SIG-M5 (cell line): ENCODE measurements around the gene SEMA6B.

ENCODE experiments used
- DNase-seq: peaks from one replicate; lab custom pipeline; 2025; lab: John Stamatoyannopoulos, UW

The SEMA6B gene

DNA sequence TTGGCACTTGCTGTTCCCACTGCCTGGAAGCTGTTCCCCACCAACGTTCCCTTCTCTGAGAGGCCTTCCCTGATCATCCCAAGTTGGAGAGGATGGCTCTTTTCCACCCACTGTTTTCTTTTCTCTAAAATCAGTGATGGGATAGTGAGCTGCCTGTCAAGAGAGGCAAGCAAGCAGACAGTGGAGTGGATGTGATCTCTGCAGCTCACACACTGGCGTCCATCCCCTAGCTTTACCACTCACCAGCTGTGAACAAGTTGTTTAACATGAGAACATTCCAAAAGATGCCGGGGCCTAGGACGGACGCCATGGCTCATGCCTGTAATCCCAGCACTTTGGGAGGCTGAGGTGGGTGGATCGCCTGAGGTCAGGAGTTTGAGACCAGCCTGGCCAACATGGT lies 28.0 kb upstream of the SEMA6B start:
- no peak for DNase-seq

- DNase-seq, result no peak
These were observed 27.2 kb upstream of the SEMA6B start for GRCh38 chr19:4586691-4587090.

DNA sequence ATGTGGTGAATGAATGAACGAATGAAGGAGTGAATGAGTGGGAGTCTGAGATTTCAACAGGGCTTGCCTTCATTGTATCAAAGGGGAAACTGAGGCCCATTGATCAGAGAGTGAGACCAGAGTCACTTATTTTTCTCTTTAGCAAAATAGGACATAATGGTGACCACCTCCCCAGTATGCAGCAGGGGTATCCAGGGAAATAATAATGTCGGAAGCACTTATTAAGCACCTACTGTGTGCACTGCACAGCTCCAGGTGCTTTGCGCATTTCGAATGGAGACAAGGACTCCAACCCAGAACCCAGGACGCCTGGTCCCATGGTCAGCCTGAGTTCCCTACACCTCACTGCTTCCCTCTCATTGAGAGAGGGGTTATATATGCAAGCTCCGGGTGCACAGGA lies 26.8 kb upstream of the SEMA6B start:
- no peak for DNase-seq

GRCh38 chr19:4585556-4585955 lies 26.1 kb upstream of the SEMA6B start:
- no peak for DNase-seq

- no peak for DNase-seq
These were observed 25.4 kb upstream of the SEMA6B start for GRCh38 chr19:4584670-4585460.

- no peak for DNase-seq
These were observed 24.6 kb upstream of the SEMA6B start for GRCh38 chr19:4583961-4584669.

DNA sequence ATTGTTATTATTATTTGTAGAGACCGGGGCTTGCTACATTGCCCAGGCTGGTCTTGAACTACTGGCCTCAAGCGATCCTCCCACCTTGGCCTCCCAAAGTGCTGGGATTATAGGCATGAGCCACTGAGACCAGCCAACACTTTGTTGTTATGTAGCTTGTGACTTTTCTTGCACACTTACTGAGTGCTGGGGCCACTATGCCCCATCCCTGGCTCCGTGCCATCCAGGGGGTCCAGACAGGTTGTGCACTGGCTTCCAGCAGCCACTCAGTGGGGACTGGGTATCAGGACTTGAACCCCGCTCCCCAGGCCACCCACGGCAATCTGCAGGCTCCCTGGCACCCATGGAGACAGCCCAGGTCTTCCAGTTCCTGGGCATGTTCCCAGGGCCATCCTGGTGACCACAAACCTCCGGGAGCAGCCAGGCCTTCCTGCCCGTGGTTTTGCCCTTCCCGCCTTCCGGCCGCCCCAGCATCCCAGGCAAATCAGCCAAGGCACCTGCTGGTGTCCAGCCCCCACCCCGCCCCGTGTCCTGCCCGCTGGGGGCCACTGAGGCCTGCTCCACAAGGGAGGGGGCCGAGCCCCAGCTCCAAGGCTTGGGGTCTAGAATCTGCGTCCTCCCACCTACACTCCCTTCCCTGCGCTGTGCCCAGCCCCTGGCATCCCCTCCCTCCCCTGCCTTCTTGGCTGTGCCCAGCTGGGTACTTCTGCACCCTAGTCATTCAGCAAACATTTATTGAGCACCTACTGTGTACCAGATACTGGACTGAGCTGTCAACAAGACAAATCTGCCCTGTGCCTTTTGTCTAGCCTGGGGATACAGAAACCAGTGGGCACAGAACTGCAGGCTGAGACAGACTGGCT lies 23.7 kb upstream of the SEMA6B start:
- DNase-seq, result no peak

DNA sequence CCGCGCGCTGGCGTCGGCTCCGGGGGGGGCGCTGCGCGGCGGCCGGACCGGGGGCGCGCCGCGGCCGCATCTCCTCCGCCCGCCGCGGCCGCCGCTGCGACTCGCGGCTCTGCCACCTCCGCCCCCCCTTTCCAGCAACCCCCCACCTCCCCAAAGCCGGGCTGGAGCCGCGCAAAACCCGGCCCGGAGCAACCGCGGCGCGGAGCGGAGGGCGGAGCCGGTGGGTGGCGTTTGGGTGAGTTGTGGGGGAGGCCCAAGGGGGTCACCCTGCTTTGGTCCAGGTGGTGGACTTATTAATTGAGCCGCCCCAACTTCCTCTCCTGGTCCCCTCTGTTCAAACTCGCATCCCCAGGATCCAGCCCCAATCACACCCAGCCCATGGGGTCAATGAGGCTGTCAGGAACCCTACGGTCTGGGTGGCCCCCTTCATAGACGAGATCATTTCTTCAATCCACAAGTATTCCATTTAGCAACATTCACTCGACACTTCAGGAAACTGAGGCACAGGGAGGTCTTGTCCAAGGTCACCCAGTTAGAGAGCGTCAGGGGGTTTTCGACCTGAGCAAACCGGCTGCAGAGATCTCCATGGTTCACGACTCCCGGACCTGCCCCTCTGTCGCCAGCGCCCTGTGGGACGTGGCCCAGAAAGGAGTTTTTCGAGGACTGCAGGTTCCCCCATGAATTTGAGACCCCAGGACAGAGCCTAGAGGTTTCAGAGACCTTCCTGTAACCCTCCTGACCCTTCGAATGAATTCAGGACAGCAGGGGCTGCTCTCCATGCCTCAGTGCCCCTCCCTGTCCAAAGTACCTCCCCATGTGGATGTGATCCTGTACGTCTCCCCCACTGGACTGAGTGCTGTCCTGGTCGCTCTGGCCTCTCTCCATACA lies 22.4 kb upstream of the SEMA6B start:
- no peak for DNase-seq

DNA sequence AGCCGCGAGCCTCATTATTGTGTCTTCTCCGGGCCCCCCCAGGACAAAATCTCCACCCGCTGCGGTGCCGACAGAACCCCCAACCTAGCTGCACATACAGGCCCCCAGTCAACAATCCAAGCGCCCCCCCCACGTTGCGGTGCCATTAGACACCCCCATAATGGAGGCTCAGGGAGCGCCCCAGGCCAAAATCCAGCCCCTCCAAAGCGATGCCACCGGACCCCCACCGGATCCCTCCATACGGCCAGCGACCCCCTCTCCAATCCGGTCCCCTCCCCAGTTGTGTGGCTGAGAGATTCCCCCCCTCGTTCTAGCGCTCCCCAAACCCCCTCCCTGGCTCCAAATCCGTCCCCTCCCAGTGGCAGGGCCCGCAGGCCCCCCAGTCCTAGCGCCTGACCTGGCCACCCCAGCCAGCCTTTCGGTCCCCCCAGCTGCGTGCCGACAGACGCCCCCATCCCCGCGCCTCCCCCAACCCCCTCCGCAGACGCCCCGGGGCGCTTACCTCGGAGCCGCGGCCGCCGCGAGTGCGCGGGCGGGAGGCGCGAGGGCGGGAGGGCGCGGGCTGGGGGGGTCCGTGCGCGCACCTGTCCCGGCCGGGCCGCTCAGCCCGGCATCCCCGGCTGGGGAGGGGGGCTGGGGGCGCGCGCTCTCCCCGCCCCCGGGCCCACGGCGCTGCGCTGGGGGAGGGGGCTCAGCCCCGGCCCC lies 21.6 kb upstream of the SEMA6B start:
- DNase-seq, result no peak

DNA sequence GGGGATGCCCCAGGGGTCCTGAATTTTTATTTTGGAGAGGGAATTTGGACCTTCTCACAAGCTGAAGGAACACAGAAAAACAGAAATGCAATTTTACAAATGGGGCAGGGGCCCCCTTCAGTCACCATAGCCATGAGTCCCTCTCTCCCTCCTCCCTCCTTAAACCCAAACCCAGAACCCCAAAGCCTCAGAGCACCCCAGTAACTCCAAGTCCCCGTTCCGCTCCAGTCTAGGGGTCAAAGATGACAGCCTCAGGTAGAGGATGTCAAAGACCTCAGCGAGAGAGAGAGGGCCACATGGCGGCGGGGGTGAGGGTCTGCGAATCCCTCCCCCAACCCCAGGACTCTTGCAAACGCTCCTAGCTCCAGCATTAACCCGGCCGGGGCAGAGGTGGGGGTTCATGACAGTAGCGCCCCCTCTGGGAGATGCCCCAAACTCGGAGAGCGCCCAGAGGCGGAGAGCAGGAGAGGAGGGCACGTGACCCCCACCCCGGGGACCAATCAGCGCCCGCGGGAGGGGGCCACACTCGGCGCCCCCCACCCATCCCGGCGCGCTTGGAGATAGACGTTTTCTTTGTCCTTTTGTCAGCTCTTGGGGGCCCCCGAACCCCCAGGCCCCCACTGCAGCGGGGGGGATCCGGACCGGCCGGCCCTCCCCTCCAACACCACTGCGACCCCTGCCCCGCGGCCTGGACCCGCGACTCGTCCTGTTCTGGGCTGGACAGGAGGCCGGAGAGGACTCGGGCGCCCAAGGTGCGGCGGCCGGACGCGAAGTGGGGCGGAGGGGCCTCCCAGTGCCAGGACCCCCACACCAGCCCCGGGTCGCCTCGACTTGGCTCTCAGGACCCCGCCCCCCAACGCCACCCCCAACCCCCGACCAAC lies 20.8 kb upstream of the SEMA6B start:
- DNase-seq, result no peak

GRCh38 chr19:4579389-4579788 lies 19.9 kb upstream of the SEMA6B start:
- DNase-seq, result no peak

- no peak for DNase-seq
These were observed 19.2 kb upstream of the SEMA6B start for GRCh38 chr19:4578552-4579248.

DNA sequence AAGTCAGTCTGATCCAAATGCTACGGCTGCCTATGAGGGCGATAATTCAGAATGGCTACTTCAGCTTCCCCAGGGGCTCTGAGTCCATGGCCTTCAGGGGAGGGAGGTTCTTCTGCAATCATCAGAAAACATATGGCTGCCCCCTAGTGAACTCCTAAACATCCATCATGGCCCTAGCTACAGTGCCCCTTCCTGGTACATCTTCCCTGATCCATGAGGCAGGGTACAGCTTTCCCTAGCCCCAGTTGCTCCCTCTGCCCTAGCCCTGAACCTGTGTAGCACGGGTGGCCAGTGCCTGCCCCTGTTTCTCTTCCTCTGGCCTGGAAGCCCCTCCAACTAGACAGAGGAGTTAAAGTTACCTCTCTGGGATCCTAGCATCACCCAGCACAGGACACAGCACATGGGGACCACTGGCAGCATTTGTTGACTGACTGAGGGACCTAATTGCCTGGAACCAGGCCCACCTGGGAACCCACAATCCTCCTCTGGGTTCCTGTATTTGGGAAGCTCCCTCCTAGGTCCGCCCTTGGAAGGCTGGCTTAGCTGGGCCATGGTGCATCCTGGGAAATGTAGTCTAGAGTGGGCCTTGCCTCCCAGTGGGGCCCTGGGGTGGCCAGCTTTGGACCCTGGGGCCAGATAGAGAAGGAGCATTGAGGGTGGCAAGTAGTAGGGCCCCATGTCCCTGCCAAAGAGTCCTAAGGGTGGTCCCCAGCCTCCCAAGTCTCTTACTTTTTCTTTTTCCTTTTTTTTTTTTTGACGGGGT lies 17.7 kb upstream of the SEMA6B start:
- no peak for DNase-seq

GRCh38 chr19:4576016-4576933 lies 16.8 kb upstream of the SEMA6B start:
- no peak for DNase-seq

DNA sequence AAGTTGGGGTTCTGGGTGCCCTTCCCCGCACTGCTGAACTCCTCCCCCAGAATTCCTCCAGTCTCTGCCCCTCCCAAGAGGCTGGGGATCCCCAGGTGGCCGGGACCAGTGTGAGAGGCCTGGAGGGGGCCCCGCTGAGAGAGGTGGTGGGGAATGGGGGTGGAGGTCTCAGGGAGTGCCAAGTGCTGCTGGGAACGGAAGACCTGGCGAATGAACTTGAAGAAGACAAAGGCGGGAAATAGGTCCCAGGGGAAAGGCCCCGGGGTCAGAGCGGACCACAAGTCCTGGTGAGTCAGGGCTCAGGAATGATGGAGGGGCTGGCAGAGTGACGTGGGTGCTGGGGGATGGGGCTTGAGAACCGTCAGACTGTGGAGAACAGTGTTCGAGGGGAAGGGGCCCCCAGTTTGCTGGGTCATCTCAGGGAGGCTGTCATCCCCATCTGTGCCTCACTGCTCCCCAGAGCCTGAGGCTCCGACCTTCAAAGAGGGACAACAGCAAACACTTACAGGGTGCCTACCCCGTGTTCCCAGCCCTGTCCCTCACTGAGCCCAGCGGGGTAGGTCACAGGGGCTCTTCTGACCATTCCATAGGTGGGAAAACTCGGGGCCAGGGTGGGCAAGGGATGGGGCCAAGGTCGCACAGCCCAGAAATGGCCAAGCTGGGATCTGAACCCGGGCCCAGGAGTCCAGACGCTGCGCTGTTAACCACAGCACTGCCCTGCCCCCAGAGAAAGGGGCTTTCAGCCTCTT lies 16.0 kb upstream of the SEMA6B start:
- DNase-seq, result no peak

DNA sequence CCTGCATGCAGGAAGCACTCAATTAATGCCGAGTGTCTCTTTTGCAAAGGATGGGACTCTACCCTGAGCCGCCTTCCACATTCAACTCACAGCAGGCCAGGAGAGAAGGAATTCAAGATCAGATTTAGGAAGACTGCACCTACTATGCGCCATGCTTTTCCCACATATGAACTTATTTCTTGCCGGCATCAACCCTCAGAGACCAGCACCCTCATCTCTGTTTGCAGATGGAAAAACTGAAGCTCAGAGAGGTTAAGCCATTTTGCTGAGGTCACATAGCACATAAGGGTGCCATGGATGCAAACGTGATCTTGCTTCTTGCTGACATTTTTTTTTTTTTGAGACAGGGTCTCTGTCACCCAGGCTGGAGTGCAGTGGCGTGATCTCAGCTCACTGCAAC lies 14.2 kb upstream of the SEMA6B start:
- DNase-seq, result no peak
